Measurements from ENCODE around the gene APAF1. TPM values are rescaled to one million over a fixed set of nuclear protein-coding genes. Genes with fewer than 3 reads are reported as not detected.

The APAF1 gene
- total RNA-seq, 1 donor from 2014 or later = 45.9 TPM

DNA sequence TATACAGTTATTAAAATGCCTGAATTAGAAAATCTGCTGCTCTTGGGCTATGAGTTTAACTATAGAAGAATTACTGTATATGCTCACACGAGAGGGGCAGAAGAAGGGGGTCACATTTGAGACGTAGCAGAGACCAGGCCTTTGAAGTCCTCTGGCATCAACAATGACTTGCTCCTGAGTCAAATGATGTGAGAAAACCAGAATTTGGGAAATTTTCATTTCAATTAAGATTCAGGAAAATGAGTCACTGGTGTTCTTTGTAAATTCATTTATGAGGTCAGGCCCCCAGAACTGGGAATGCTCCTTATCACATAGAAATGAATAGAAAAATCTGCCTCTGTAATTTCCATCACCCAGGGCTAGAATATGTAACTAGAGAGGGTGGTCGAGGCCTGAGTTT is 92.9 kb downstream of the APAF1 start:
- Mint-ChIP-seq H3K27ac (ENCODE audit: unreplicated experiment) (no peak overlapping the region), H3K4me1 (ENCODE audit: unreplicated experiment) (peaks cover 7% of the 10 kb centered on the region), H3K36me3 (ENCODE audit: low read depth, unreplicated experiment) (peaks cover 8% of the 10 kb centered on the region), H3K27me3 (ENCODE audit: unreplicated experiment) (peaks cover 3% of the 10 kb centered on the region), H3K9me3 (ENCODE audit: unreplicated experiment) (no peaks in the 10 kb centered on the region), H3K4me3 (ENCODE audit: unreplicated experiment) (no peak overlapping the region)
- DNase-seq (ENCODE audit: low spot score) = no peak
- TF ChIP-seq, protein P1, sequence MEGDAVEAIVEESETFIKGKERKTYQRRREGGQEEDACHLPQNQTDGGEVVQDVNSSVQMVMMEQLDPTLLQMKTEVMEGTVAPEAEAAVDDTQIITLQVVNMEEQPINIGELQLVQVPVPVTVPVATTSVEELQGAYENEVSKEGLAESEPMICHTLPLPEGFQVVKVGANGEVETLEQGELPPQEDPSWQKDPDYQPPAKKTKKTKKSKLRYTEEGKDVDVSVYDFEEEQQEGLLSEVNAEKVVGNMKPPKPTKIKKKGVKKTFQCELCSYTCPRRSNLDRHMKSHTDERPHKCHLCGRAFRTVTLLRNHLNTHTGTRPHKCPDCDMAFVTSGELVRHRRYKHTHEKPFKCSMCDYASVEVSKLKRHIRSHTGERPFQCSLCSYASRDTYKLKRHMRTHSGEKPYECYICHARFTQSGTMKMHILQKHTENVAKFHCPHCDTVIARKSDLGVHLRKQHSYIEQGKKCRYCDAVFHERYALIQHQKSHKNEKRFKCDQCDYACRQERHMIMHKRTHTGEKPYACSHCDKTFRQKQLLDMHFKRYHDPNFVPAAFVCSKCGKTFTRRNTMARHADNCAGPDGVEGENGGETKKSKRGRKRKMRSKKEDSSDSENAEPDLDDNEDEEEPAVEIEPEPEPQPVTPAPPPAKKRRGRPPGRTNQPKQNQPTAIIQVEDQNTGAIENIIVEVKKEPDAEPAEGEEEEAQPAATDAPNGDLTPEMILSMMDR (IDR thresholded peaks at IDR 0.05; ENCODE audit: unreplicated experiment) = no peak

DNA sequence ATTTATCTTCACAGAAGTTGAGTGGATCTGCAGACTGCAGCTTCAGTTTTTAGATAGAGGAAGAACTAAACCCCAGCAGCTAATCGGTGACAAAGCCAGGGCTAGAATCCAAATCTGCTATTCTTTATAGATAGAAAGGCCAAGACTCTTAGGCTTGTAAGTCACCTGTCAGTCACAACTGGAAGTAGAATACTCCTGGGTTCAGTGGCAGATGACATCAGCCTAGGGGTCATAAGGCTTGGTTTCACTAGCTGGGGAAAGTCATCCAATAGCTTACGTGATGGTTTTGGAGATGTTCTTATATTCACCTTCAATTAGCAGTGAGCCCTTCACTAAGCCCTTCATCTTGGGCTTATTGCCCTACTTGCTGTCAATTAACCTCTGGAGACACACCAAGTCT is 93.4 kb downstream of the APAF1 start:
- Mint-ChIP-seq H3K27ac (ENCODE audit: unreplicated experiment) (no peak overlapping the region), H3K4me3 (ENCODE audit: unreplicated experiment) (no peak overlapping the region), H3K27me3 (ENCODE audit: unreplicated experiment) (peaks cover 3% of the 10 kb centered on the region), H3K9me3 (ENCODE audit: unreplicated experiment) (no peaks in the 10 kb centered on the region), H3K36me3 (ENCODE audit: low read depth, unreplicated experiment) (peaks cover 8% of the 10 kb centered on the region), H3K4me1 (ENCODE audit: unreplicated experiment) (peaks cover 7% of the 10 kb centered on the region)
- TF ChIP-seq, protein P1 (IDR thresholded peaks at IDR 0.05; ENCODE audit: unreplicated experiment) = no peak
- no peak for DNase-seq (ENCODE audit: low spot score)

DNA sequence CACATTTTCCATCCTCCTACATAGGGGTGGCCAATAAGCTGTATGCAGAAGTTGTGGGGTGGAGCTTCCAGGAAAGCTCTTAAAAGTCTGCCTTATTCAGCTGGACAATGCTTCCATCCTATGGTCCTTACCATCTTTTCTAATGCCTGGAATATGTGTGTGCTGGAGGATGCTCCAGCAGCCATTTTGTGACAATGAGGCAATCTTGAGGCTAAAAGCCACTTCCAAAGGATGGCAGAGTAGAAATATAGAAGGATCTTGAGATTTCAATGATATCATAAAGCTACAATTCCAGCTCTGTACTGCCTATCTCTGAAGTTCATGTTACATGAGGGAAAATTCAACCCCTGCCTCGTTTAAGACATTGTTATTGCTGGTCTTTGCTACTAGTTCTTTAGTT is 95.7 kb downstream of the APAF1 start:
- TF ChIP-seq, protein P1 (IDR thresholded peaks at IDR 0.05; ENCODE audit: unreplicated experiment) = no peak
- H3K36me3 Mint-ChIP-seq (ENCODE audit: low read depth, unreplicated experiment) = peaks cover 5% of the 10 kb centered on the region
- peaks cover 3% of the 10 kb centered on the region for H3K27me3 Mint-ChIP-seq (ENCODE audit: unreplicated experiment)
- H3K9me3 Mint-ChIP-seq (ENCODE audit: unreplicated experiment) = no peaks in the 10 kb centered on the region
- peak overlapping the region; percentile 11 for H3K27ac Mint-ChIP-seq (ENCODE audit: unreplicated experiment)
- DNase-seq (ENCODE audit: low spot score) = no peak
- no peak overlapping the region for H3K4me3 Mint-ChIP-seq (ENCODE audit: unreplicated experiment)
- H3K4me1 Mint-ChIP-seq (ENCODE audit: unreplicated experiment) = no peaks in the 10 kb centered on the region

DNA sequence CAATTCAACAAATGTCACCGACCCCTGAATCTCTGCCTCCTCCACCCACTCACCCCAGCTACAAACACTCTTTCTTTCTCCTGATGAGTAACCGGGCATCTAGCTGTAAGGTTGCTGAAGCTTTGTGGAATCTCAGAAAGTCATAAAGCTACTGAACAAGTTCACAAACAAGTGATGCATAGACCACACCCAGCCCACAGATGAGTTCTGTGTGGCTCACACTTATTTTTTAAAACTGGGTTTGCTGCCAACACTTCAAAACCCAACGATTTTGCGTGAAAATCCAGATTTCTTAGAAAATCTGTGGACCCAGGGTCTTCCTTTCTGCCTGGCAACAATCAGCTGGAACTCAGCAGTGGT is 96.1 kb downstream of the APAF1 start:
- Mint-ChIP-seq H3K27me3 (ENCODE audit: unreplicated experiment) (peaks cover 2% of the 10 kb centered on the region), H3K4me3 (ENCODE audit: unreplicated experiment) (no peak overlapping the region), H3K27ac (ENCODE audit: unreplicated experiment) (no peak overlapping the region)

DNA sequence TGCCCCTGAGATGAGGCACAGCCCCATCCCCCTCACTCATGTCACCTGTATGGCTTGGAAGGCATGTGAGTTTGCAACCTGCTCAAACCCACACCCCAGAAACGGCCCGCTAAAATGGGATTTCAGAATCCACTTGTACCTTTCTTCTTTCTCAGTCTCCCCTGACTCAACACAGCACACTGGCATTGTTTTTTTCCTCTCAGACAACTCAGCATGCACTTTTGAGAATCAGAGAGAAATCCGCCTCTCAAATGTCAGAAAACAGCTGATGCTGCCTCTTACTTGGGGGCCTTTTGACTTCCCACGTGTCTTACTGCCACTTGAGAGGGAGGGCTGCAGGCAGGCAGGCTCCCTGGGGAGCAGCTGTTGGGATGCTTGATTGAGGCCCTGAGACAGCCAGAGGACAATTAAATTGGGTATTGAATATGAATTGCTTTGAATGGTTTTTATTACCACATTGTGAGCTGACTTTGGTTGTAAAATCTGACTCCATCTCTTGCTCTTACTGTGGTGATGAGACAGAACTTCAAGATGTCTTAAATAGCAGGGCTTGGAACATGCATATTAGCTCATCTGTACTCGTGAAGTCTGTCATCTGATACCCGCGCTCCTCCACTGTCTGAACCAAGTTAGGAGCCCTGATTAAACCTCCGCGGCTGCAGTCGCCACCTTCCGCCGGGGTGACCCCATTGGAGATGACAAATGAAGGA is 96.6 kb downstream of the APAF1 start:
- peaks cover 5% of the 10 kb centered on the region for H3K27me3 Mint-ChIP-seq (ENCODE audit: unreplicated experiment)
- H3K4me3 Mint-ChIP-seq (ENCODE audit: unreplicated experiment) = no peak overlapping the region
- H3K36me3 Mint-ChIP-seq (ENCODE audit: low read depth, unreplicated experiment) = no peaks in the 10 kb centered on the region
- no peaks in the 10 kb centered on the region for H3K4me1 Mint-ChIP-seq (ENCODE audit: unreplicated experiment)
- no peak overlapping the region for H3K27ac Mint-ChIP-seq (ENCODE audit: unreplicated experiment)
- H3K9me3 Mint-ChIP-seq (ENCODE audit: unreplicated experiment) = no peaks in the 10 kb centered on the region
- no peak for DNase-seq (ENCODE audit: low spot score)
- TF ChIP-seq, protein P1 (IDR thresholded peaks at IDR 0.05; ENCODE audit: unreplicated experiment) = no peak

More for the DNA sequence above, 96.1 kb downstream of the APAF1 start:
- no peak for DNase-seq (ENCODE audit: low spot score)
- Mint-ChIP-seq H3K9me3 (ENCODE audit: unreplicated experiment) (no peaks in the 10 kb centered on the region), H3K36me3 (ENCODE audit: low read depth, unreplicated experiment) (peaks cover 2% of the 10 kb centered on the region), H3K4me1 (ENCODE audit: unreplicated experiment) (no peaks in the 10 kb centered on the region)
- TF ChIP-seq, protein P1 (IDR thresholded peaks at IDR 0.05; ENCODE audit: unreplicated experiment) = no peak
